Measurements from ENCODE around the gene CD300C.

Gene CD300C

GRCh38 chr17:74542727-74543383 lies 3.1 kb downstream of the CD300C start:
- H3K9me3 Mint-ChIP-seq, result no peaks in the 10 kb centered on the region
- peaks cover 10% of the 10 kb centered on the region for H3K4me1 Mint-ChIP-seq
- H3K27ac Mint-ChIP-seq, result no peak overlapping the region
- peaks cover 39% of the 10 kb centered on the region for H3K27me3 Mint-ChIP-seq (ENCODE audit: low read depth, poor library complexity)
- H3K36me3 Mint-ChIP-seq (ENCODE audit: low read depth), result no peaks in the 10 kb centered on the region
- H3K4me3 Mint-ChIP-seq, result no peak overlapping the region
- no peak for TF ChIP-seq CTCF (IDR thresholded peaks at IDR 0.05)
- DNase-seq, result no peak

GRCh38 chr17:74542166-74542565 lies 3.7 kb downstream of the CD300C start:
- Mint-ChIP-seq H3K27ac (no peak overlapping the region), H3K9me3 (no peaks in the 10 kb centered on the region), H3K27me3 (ENCODE audit: low read depth, poor library complexity) (peaks cover 45% of the 10 kb centered on the region), H3K4me1 (peaks cover 10% of the 10 kb centered on the region), H3K4me3 (no peak overlapping the region), H3K36me3 (ENCODE audit: low read depth) (no peaks in the 10 kb centered on the region)
- TF ChIP-seq CTCF (IDR thresholded peaks at IDR 0.05), result no peak
- no peak for DNase-seq

GRCh38 chr17:74541176-74542111 lies 4.5 kb downstream of the CD300C start:
- Mint-ChIP-seq H3K9me3 (no peaks in the 10 kb centered on the region), H3K27ac (peak overlapping the region; percentile 72), H3K36me3 (ENCODE audit: low read depth) (no peaks in the 10 kb centered on the region), H3K4me1 (peaks cover 10% of the 10 kb centered on the region), H3K4me3 (no peak overlapping the region), H3K27me3 (ENCODE audit: low read depth, poor library complexity) (peaks cover 51% of the 10 kb centered on the region)
- no peak for DNase-seq
- TF ChIP-seq CTCF (IDR thresholded peaks at IDR 0.05), result no peak

- H3K4me3 Mint-ChIP-seq, result no peak overlapping the region
- H3K9me3 Mint-ChIP-seq, result peaks cover 11% of the 10 kb centered on the region
- H3K4me1 Mint-ChIP-seq, result no peaks in the 10 kb centered on the region
- H3K27ac Mint-ChIP-seq, result no peak overlapping the region
- peaks cover 64% of the 10 kb centered on the region for H3K27me3 Mint-ChIP-seq (ENCODE audit: low read depth, poor library complexity)
- no peak for DNase-seq
- H3K36me3 Mint-ChIP-seq (ENCODE audit: low read depth), result no peaks in the 10 kb centered on the region
- TF ChIP-seq CTCF (IDR thresholded peaks at IDR 0.05), result no peak
Measured at GRCh38 chr17:74539281-74539820, 6.6 kb downstream of the CD300C start.

- no peaks in the 10 kb centered on the region for H3K4me1 Mint-ChIP-seq
- no peak for DNase-seq
- H3K4me3 Mint-ChIP-seq, result no peak overlapping the region
- H3K27ac Mint-ChIP-seq, result no peak overlapping the region
- H3K9me3 Mint-ChIP-seq, result peaks cover 19% of the 10 kb centered on the region
- H3K27me3 Mint-ChIP-seq (ENCODE audit: low read depth, poor library complexity), result peaks cover 59% of the 10 kb centered on the region
- no peak for TF ChIP-seq CTCF (IDR thresholded peaks at IDR 0.05)
- H3K36me3 Mint-ChIP-seq (ENCODE audit: low read depth), result no peaks in the 10 kb centered on the region
Measured at GRCh38 chr17:74536890-74537289, 9.0 kb downstream of the CD300C start.
